Measurements from ENCODE around the gene SLC1A1. TPM values are rescaled to one million over a fixed set of nuclear protein-coding genes. Genes with fewer than 3 reads are reported as not detected.

The SLC1A1 gene
- total RNA-seq, 4 donors from 2014 or later, result 2.3 to 4.3 (median 3.1) TPM

DNA sequence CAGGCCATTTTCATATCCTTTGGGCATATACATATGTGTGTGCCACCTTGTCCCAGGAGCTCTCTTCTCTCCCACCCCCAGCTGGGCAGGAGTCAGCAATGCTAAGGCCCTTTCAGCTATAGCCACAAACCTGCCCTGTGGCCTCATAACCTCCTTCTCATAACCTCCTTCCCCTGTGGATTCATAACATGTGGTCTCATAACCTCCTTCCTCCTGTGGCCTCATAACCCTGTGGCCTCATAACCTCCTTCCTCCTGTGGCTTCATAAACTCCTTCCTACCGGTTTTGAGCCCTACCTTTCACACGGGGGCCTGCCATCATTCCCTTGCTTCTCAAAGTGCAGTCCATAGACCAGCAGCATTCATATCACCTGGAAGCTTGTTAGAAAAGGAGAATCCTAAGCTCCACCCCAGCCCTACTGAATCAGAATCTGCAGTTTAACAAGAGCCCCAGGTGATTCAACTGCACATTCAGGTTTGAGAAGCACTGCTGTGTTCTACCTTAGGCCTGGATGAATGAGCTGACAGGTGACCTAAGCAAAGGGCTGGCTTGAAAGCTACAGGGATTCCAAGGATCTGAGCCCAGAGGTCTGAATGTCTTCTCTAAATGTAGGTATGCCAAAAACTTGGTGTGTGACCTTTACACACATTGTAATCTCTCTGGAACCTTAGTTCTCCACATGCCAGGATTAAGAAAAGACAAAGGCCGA, 129.9 kb downstream of the SLC1A1 start:
- intact Hi-C loops (cut with DNase I), result no loop called here
- 71 to 75% methylated on average over 3 of the region's 3 CpGs for WGBS, 2 donors
- TF ChIP-seq CTCF (IDR thresholded peaks at IDR 0.05), result no peak
- TF ChIP-seq POLR2A (IDR thresholded peaks at IDR 0.05), result no peak
- Histone ChIP-seq H3K4me1 (peaks cover 0 to 6% (median 0%) of the 10 kb centered on the region in 3 donors), H3K27me3 (no peaks in the 10 kb centered on the region), H3K27ac (no peak overlapping the region), H3K9me3 (no peaks in the 10 kb centered on the region), H3K36me3 (peaks cover 0 to 3% (median 0%) of the 10 kb centered on the region in 3 donors), H3K4me3 (no peak overlapping the region)
- no peak for DNase-seq

DNA sequence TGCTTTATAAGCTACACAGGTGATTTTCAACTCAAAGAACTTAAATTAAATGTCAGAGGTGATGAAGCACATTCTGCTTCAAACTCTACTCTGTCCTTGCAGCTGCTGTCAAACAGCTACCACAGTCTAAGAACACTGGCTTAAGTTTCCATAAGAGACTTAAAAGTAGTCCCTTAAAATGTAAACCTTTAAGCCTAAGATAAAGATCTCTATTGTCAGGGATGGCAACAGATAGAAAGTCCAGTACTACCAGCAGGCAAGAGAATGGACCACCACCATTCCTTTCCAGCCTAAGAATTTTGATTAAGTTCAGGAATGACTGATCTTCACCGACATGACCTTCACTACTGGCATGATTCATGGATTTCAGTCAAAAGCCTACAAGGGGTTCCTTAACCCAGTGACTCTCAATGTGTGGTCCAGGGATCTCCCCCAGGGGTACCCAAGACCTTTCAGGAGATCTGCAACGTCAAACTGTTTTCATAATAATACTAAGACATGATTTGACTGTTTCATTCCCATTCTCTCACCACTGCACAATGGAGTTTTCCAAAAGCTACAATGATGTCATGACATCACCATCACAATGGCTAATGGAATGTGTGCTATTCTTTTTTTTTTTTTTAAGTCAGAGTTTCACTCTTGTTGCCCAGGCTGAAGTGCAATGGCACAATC, 130.8 kb downstream of the SLC1A1 start:
- Histone ChIP-seq H3K27ac (no peak overlapping the region), H3K27me3 (no peaks in the 10 kb centered on the region), H3K9me3 (no peaks in the 10 kb centered on the region), H3K4me3 (no peak overlapping the region), H3K4me1 (peaks cover 0 to 6% (median 0%) of the 10 kb centered on the region in 3 donors), H3K36me3 (peaks cover 0 to 3% (median 0%) of the 10 kb centered on the region in 3 donors)
- no peak for TF ChIP-seq POLR2A (IDR thresholded peaks at IDR 0.05)
- no peak for TF ChIP-seq CTCF (IDR thresholded peaks at IDR 0.05)
- WGBS, 2 donors, result 67 to 75% methylated on average over 2 of the region's 2 CpGs
- DNase-seq, result no peak
- intact Hi-C loops (cut with DNase I), result no loop called here

GRCh38 chr9:4622016-4622415, 131.7 kb downstream of the SLC1A1 start:
- 68 to 91% methylated on average over 6 to 10 of the region's 10 CpGs for WGBS, 2 donors
- intact Hi-C loops (cut with DNase I), result no loop called here

DNA sequence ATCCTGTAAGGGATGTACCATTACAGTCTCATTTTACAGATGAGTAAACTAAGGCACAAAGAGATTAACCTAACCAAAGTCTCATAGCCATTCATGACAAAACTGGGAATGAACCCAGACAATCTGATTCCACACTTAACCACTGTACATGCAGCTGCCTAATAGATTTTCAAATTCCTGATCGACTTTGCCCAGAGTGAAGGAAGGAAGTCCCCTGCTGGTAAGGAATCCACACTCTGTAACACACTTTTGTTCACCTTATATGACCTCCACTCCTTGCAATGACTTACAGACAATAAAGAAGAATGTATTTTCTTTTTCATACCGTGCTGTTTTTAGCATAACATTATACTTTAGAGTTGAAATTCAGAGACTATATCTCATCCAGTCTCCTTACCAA, 140.6 kb downstream of the SLC1A1 start:
- H3K4me3 ChIP-seq, result no peak overlapping the region

More at GRCh38 chr9:4622016-4622415, 131.7 kb downstream of the SLC1A1 start:
- Histone ChIP-seq H3K9me3 (no peaks in the 10 kb centered on the region), H3K4me1 (peaks cover 0 to 6% (median 0%) of the 10 kb centered on the region in 3 donors), H3K27me3 (no peaks in the 10 kb centered on the region), H3K4me3 (no peak overlapping the region), H3K27ac (no peak overlapping the region), H3K36me3 (peaks cover 0 to 3% (median 0%) of the 10 kb centered on the region in 3 donors)
- TF ChIP-seq POLR2A (IDR thresholded peaks at IDR 0.05) (no peak), CTCF (IDR thresholded peaks at IDR 0.05) (no peak)
- DNase-seq, result no peak

More for the DNA sequence above, 140.6 kb downstream of the SLC1A1 start:
- no peaks in the 10 kb centered on the region for H3K9me3 ChIP-seq
- TF ChIP-seq POLR2A (IDR thresholded peaks at IDR 0.05) (no peak), CTCF (IDR thresholded peaks at IDR 0.05) (no peak)
- intact Hi-C loops (cut with DNase I), result loop anchor here (10.0 kb wide), 1 partner anchor 246 kb away; no protein-coding TSS in a partner anchor
- H3K4me1 ChIP-seq, result no peaks in the 10 kb centered on the region
- no peak overlapping the region for H3K27ac ChIP-seq
- no peak for DNase-seq
- H3K36me3 ChIP-seq, result no peaks in the 10 kb centered on the region
- WGBS, 2 donors, result 45 to 50% methylated on average over 2 of the region's 2 CpGs
- H3K27me3 ChIP-seq, result no peaks in the 10 kb centered on the region

Other genes starting within 250 kb of the SLC1A1 start
- gene GLIS3, start 190.4 kb upstream of the SLC1A1 start, total RNA-seq, result 10 to 100 TPM in 1 of 4 donors, 1 to 10 TPM in 1, under 1 TPM in 1, not detected in 1; 0.88 to 10.9 (median 1.4) TPM
- 1 to 10 TPM; 6.3 to 9.9 (median 7.7) TPM for gene PLPP6, start 171.8 kb downstream of the SLC1A1 start, total RNA-seq
- gene SPATA6L, start 176.0 kb downstream of the SLC1A1 start, total RNA-seq, result 1 to 10 TPM in 3 of 4 donors, under 1 TPM in 1; 0.91 to 3.0 (median 1.8) TPM
- 10 to 100 TPM in 3 of 4 donors, 1 to 10 TPM in 1; 8.9 to 48.8 (median 19.3) TPM for gene CDC37L1, start 189.1 kb downstream of the SLC1A1 start, total RNA-seq

All from esophagus squamous epithelium (tissue), 5 donors.